ENCODE data around the gene CLEC5A. TPM values are rescaled to one million over a fixed set of nuclear protein-coding genes. Genes with fewer than 3 reads are reported as not detected.
A peak's percentile ranks its signal among the peaks of the same experiment; 100 is the strongest.

The CLEC5A gene
- total RNA-seq, 1 donor from 2014 or later = 0.52 TPM

- Histone ChIP-seq H3K9ac (ENCODE audit: low read depth in 1 of 3, low read length in 3 of 3) (no peak overlapping the region), H3K27ac (ENCODE audit: low read depth, low read length) (no peak overlapping the region), H3K4me1 (ENCODE audit: control insufficient read depth in 3 of 3, insufficient read depth in 3 of 3, low read length in 3 of 3) (no peaks in the 10 kb centered on the region), H3K27me3 (ENCODE audit: control insufficient read depth in 3 of 3, insufficient read depth in 3 of 3, low read length in 3 of 3) (no peaks in the 10 kb centered on the region), H3K36me3 (ENCODE audit: control insufficient read depth in 3 of 3, insufficient read depth in 3 of 3, low read length in 3 of 3) (no peaks in the 10 kb centered on the region), H3K4me3 (ENCODE audit: low read length in 3 of 3) (no peak overlapping the region), H3K9me3 (ENCODE audit: control insufficient read depth in 3 of 3, low read length in 3 of 3) (peaks cover 0 to 2% (median 0%) of the 10 kb centered on the region in 3 donors)
Measured at GRCh38 chr7:141978351-141978750, 31.6 kb upstream of the CLEC5A start.

- no peaks in the 10 kb centered on the region for H3K36me3 ChIP-seq (ENCODE audit: control insufficient read depth in 3 of 3, insufficient read depth in 3 of 3, low read length in 3 of 3)
- H3K9ac ChIP-seq (ENCODE audit: low read depth in 1 of 3, low read length in 3 of 3) = no peak overlapping the region
- H3K27ac ChIP-seq (ENCODE audit: low read depth, low read length) = no peak overlapping the region
- peaks cover 0 to 2% (median 0%) of the 10 kb centered on the region in 3 donors for H3K9me3 ChIP-seq (ENCODE audit: control insufficient read depth in 3 of 3, low read length in 3 of 3)
- H3K27me3 ChIP-seq (ENCODE audit: control insufficient read depth in 3 of 3, insufficient read depth in 3 of 3, low read length in 3 of 3) = no peaks in the 10 kb centered on the region
- no peaks in the 10 kb centered on the region for H3K4me1 ChIP-seq (ENCODE audit: control insufficient read depth in 3 of 3, insufficient read depth in 3 of 3, low read length in 3 of 3)
- no peak overlapping the region for H3K4me3 ChIP-seq (ENCODE audit: low read length in 3 of 3)
Measured at GRCh38 chr7:141976524-141977245, 29.9 kb upstream of the CLEC5A start.

GRCh38 chr7:141975806-141976523 is 29.2 kb upstream of the CLEC5A start:
- Histone ChIP-seq H3K36me3 (ENCODE audit: control insufficient read depth in 3 of 3, insufficient read depth in 3 of 3, low read length in 3 of 3) (no peaks in the 10 kb centered on the region), H3K4me1 (ENCODE audit: control insufficient read depth in 3 of 3, insufficient read depth in 3 of 3, low read length in 3 of 3) (no peaks in the 10 kb centered on the region), H3K27me3 (ENCODE audit: control insufficient read depth in 3 of 3, insufficient read depth in 3 of 3, low read length in 3 of 3) (no peaks in the 10 kb centered on the region), H3K4me3 (ENCODE audit: low read length in 3 of 3) (peak overlapping the region in 1 of 3 donors; percentile 22), H3K27ac (ENCODE audit: low read depth, low read length) (no peak overlapping the region), H3K9me3 (ENCODE audit: control insufficient read depth in 3 of 3, low read length in 3 of 3) (peaks cover 0 to 2% (median 0%) of the 10 kb centered on the region in 3 donors), H3K9ac (ENCODE audit: low read depth in 1 of 3, low read length in 3 of 3) (no peak overlapping the region)

- Histone ChIP-seq H3K9ac (ENCODE audit: low read depth in 1 of 3, low read length in 3 of 3) (no peak overlapping the region), H3K4me3 (ENCODE audit: low read length in 3 of 3) (no peak overlapping the region), H3K36me3 (ENCODE audit: control insufficient read depth in 3 of 3, insufficient read depth in 3 of 3, low read length in 3 of 3) (no peaks in the 10 kb centered on the region), H3K27me3 (ENCODE audit: control insufficient read depth in 3 of 3, insufficient read depth in 3 of 3, low read length in 3 of 3) (no peaks in the 10 kb centered on the region), H3K9me3 (ENCODE audit: control insufficient read depth in 3 of 3, low read length in 3 of 3) (peaks cover 0 to 2% (median 0%) of the 10 kb centered on the region in 3 donors), H3K4me1 (ENCODE audit: control insufficient read depth in 3 of 3, insufficient read depth in 3 of 3, low read length in 3 of 3) (no peaks in the 10 kb centered on the region), H3K27ac (ENCODE audit: low read depth, low read length) (no peak overlapping the region)
Measured at GRCh38 chr7:141974831-141975230, 28.1 kb upstream of the CLEC5A start.

- Histone ChIP-seq H3K4me3 (ENCODE audit: low read length in 3 of 3) (no peak within 1 kb of the TSS), H3K9me3 (ENCODE audit: control insufficient read depth in 3 of 3, low read length in 3 of 3) (peaks cover 0 to 2% (median 0%) of the 10 kb centered on the region in 3 donors), H3K4me1 (ENCODE audit: control insufficient read depth in 3 of 3, insufficient read depth in 3 of 3, low read length in 3 of 3) (no peaks in the 10 kb centered on the region), H3K36me3 (ENCODE audit: control insufficient read depth in 3 of 3, insufficient read depth in 3 of 3, low read length in 3 of 3) (no peaks in the 10 kb centered on the region), H3K9ac (ENCODE audit: low read depth in 1 of 3, low read length in 3 of 3) (no peak within 1 kb of the TSS), H3K27me3 (ENCODE audit: control insufficient read depth in 3 of 3, insufficient read depth in 3 of 3, low read length in 3 of 3) (no peaks in the 10 kb centered on the region), H3K27ac (ENCODE audit: low read depth, low read length) (no peak within 1 kb of the TSS)
Measured at GRCh38 chr7:141973673-141974072, 26.9 kb upstream of the CLEC5A start, which contains the start of gene TAS2R38. TSS of gene TAS2R38 (minus strand) at chr7:141973773. CDS start at chr7:141973689, 84 bp downstream.

- no peaks in the 10 kb centered on the region for H3K4me1 ChIP-seq (ENCODE audit: control insufficient read depth in 3 of 3, insufficient read depth in 3 of 3, low read length in 3 of 3)
- H3K27ac ChIP-seq (ENCODE audit: low read depth, low read length) = no peak overlapping the region
- H3K9ac ChIP-seq (ENCODE audit: low read depth in 1 of 3, low read length in 3 of 3) = no peak overlapping the region
- no peaks in the 10 kb centered on the region for H3K36me3 ChIP-seq (ENCODE audit: control insufficient read depth in 3 of 3, insufficient read depth in 3 of 3, low read length in 3 of 3)
- H3K9me3 ChIP-seq (ENCODE audit: control insufficient read depth in 3 of 3, low read length in 3 of 3) = no peaks in the 10 kb centered on the region
- H3K27me3 ChIP-seq (ENCODE audit: control insufficient read depth in 3 of 3, insufficient read depth in 3 of 3, low read length in 3 of 3) = no peaks in the 10 kb centered on the region
- H3K4me3 ChIP-seq (ENCODE audit: low read length in 3 of 3) = no peak overlapping the region
Measured at GRCh38 chr7:141960687-141961422, 14.1 kb upstream of the CLEC5A start.

- Histone ChIP-seq H3K9me3 (ENCODE audit: control insufficient read depth in 3 of 3, low read length in 3 of 3) (no peaks in the 10 kb centered on the region), H3K4me3 (ENCODE audit: low read length in 3 of 3) (no peak overlapping the region), H3K27ac (ENCODE audit: low read depth, low read length) (no peak overlapping the region), H3K4me1 (ENCODE audit: control insufficient read depth in 3 of 3, insufficient read depth in 3 of 3, low read length in 3 of 3) (no peaks in the 10 kb centered on the region), H3K36me3 (ENCODE audit: control insufficient read depth in 3 of 3, insufficient read depth in 3 of 3, low read length in 3 of 3) (no peaks in the 10 kb centered on the region), H3K9ac (ENCODE audit: low read depth in 1 of 3, low read length in 3 of 3) (no peak overlapping the region), H3K27me3 (ENCODE audit: control insufficient read depth in 3 of 3, insufficient read depth in 3 of 3, low read length in 3 of 3) (no peaks in the 10 kb centered on the region)
Measured at GRCh38 chr7:141956084-141956483, 9.3 kb upstream of the CLEC5A start.

GRCh38 chr7:141954334-141954733 is 7.6 kb upstream of the CLEC5A start:
- H3K9me3 ChIP-seq (ENCODE audit: control insufficient read depth in 3 of 3, low read length in 3 of 3) = no peaks in the 10 kb centered on the region
- no peaks in the 10 kb centered on the region for H3K27me3 ChIP-seq (ENCODE audit: control insufficient read depth in 3 of 3, insufficient read depth in 3 of 3, low read length in 3 of 3)

GRCh38 chr7:141952461-141952860 is 5.7 kb upstream of the CLEC5A start:
- Histone ChIP-seq H3K9me3 (ENCODE audit: control insufficient read depth in 3 of 3, low read length in 3 of 3) (no peaks in the 10 kb centered on the region), H3K9ac (ENCODE audit: low read depth in 1 of 3, low read length in 3 of 3) (no peak overlapping the region), H3K4me1 (ENCODE audit: control insufficient read depth in 3 of 3, insufficient read depth in 3 of 3, low read length in 3 of 3) (no peaks in the 10 kb centered on the region), H3K36me3 (ENCODE audit: control insufficient read depth in 3 of 3, insufficient read depth in 3 of 3, low read length in 3 of 3) (no peaks in the 10 kb centered on the region), H3K4me3 (ENCODE audit: low read length in 3 of 3) (no peak overlapping the region), H3K27ac (ENCODE audit: low read depth, low read length) (no peak overlapping the region), H3K27me3 (ENCODE audit: control insufficient read depth in 3 of 3, insufficient read depth in 3 of 3, low read length in 3 of 3) (no peaks in the 10 kb centered on the region)

More at GRCh38 chr7:141954334-141954733, 7.6 kb upstream of the CLEC5A start:
- Histone ChIP-seq H3K27ac (ENCODE audit: low read depth, low read length) (no peak overlapping the region), H3K4me1 (ENCODE audit: control insufficient read depth in 3 of 3, insufficient read depth in 3 of 3, low read length in 3 of 3) (no peaks in the 10 kb centered on the region), H3K36me3 (ENCODE audit: control insufficient read depth in 3 of 3, insufficient read depth in 3 of 3, low read length in 3 of 3) (no peaks in the 10 kb centered on the region), H3K4me3 (ENCODE audit: low read length in 3 of 3) (no peak overlapping the region), H3K9ac (ENCODE audit: low read depth in 1 of 3, low read length in 3 of 3) (no peak overlapping the region)
